Body of pancreas (tissue), 4 donors: Measurements from ENCODE around the gene GNAI2. TPM values are rescaled to one million over a fixed set of nuclear protein-coding genes. Genes with fewer than 3 reads are reported as not detected.

ENCODE experiments used
- ATAC-seq: fragments of 150-250 bp; one replicate; pipeline ENCODE4 v1.9.1; 2016
- DNase-seq, 4 donors: peaks; one replicate each; pipeline ENCODE4 v3.0.0-alpha.2; 2019
- H3K27ac ChIP-seq, 4 donors: fragments of 200-600 bp; sonication (generic); 1 replicate in 3 of 4; 2 replicates in 1 of 4; pipeline versions ENCODE4 v1.5.1 to v1.6.1; 2016 to 2019; ENCODE audit warnings: mild to moderate bottlenecking in 1 of 4, mixed read lengths in 1 of 4, moderate library complexity in 1 of 4
- H3K27me3 ChIP-seq, 2 donors: fragments of 200-600 bp; sonication (generic); one replicate each; pipeline ENCODE4 v1.6.0; 2016; ENCODE audit warnings: mild to moderate bottlenecking in 1 of 2
- H3K36me3 ChIP-seq, 2 donors: fragments of 200-600 bp; sonication (generic); replicated peaks in 1 of 2; 2 replicates each; pipeline ENCODE4 v1.5.1; 2016; ENCODE audit warnings: low read depth in 2 of 2; ENCODE audit not compliant: insufficient read depth in 1 of 2
- H3K4me1 ChIP-seq: fragments of 200-600 bp; sonication (generic); one replicate; pipeline ENCODE4 v1.6.0; 2016
- H3K4me3 ChIP-seq, 2 donors: fragments of 200-600 bp; sonication (generic); 1 replicate in 1 of 2; 2 replicates in 1 of 2; pipeline ENCODE4 v1.5.1; 2016 to 2019
- H3K9me3 ChIP-seq, 3 donors: fragments of 200-600 bp; sonication (generic); 1 replicate in 2 of 3; 2 replicates in 1 of 3; pipeline ENCODE4 v1.5.1; 2016
- CTCF ChIP-seq, 7 experiments: fragments of 450-650 bp in 4 of 7; fragments of 200-600 bp in 3 of 7; sonication (generic) in 3 of 7; IDR thresholded peaks; one replicate each; pipeline ENCODE4 v1.5.1; 2016 to 2019; ENCODE audit warnings: antibody characterized with exemption in 7 of 7
- POLR2A ChIP-seq, 3 donors: fragments of 450-650 bp; IDR thresholded peaks; one replicate each; pipeline ENCODE4 v1.6.1; 2016; ENCODE audit warnings: antibody characterized with exemption in 3 of 3, mild to moderate bottlenecking in 2 of 3
- WGBS, 2 donors: methylation state at CpG; one replicate each; pipeline ENCODE4 v1.1.5; 2017; 5-methylcytosine and 5-hydroxymethylcytosine counted together
- intact Hi-C: fragments of 100-400 bp; cut with DNase I; formaldehyde crosslinking; loops from one replicate; pipeline ENCODE4 v1.15.1; 2023
- microRNA-seq, 2 donors: library from miRNA; unstranded; fragments of <30 nt; microRNA quantifications; one replicate each; pipeline ENCODE4, GENCODE V29; 2016; ENCODE audit warnings: borderline number of aligned reads in 2 of 2, borderline replicate concordance in 2 of 2
- small RNA-seq: library from RNA; depleted of rRNA; stranded (forward); fragments of <200 nt; gene quantifications from one replicate; pipeline ENCODE3, GENCODE V24; 2016
- total RNA-seq, 2 donors: library from RNA; depleted of rRNA; stranded (reverse); fragments of >200 nt; gene quantifications; one replicate each; pipeline ENCODE4 v1.1.0, GENCODE V29; 2016

Gene GNAI2
- total RNA-seq, 2 donors from 2014 or later: 46.2 to 53.7 TPM

GRCh38 chr3:50300681-50301254 lies 64.8 kb downstream of the GNAI2 start:
- WGBS, 2 donors: 95 to 96% methylated on average over 4 to 6 of the region's 6 CpGs
- no peak for TF ChIP-seq CTCF (IDR thresholded peaks at IDR 0.05)
- TF ChIP-seq POLR2A (IDR thresholded peaks at IDR 0.05): no peak
- Histone ChIP-seq H3K27me3 (no peaks in the 10 kb centered on the region), H3K36me3 (no peaks in the 10 kb centered on the region), H3K27ac (peak overlapping the region; percentile 65 to 91 (median 85)), H3K4me3 (no peak overlapping the region), H3K4me1 (peaks cover 58% of the 10 kb centered on the region), H3K9me3 (no peaks in the 10 kb centered on the region)
- DNase-seq (no peak), ATAC-seq (no peak)
- intact Hi-C loops: no loop called here

DNA sequence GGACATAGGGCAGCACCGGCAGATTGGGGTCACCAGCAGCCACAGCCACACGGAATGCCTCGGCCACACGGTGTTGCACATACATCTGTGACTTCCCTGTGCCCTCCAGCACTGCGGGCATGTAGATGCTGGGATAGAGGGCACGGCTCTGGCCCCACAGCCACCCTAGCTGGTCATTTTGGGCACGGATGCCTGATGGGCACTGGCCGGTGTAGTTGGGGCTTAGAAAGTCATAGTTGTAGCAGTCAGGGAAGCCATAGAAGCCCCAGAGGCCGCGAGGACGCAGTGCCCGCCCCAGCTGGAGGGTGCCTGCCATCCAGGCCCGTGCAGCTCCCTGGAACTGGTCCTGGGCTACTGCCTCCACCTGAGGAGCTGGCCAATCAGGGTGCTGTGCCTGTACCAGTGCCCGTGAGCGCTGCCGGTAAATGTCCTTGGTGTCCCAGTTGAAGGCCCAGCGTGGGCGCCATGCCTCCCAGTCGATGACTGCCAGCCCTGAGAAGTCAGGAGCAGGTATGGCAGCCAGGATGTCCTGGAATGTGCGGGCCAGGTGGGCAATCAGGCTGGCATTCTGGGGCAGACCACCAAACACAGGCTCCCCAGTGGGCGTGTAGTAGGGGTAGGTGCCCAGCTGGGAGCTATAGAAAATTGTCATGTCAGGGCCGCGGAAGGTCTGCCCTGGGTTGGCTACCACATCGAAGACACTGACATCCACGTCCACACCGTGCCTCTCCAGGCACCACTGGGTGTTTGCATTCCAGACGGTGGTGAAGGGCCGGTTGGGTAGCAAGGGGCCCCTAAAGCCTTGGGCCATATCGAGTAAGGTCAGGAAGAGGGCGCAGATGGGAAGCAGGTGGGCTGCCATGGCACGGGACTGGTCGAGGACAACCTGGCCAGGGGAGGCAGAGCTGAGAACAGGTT lies 66.3 kb downstream of the GNAI2 start:
- Histone ChIP-seq H3K4me1 (peaks cover 55% of the 10 kb centered on the region), H3K27me3 (no peaks in the 10 kb centered on the region), H3K36me3 (no peaks in the 10 kb centered on the region), H3K9me3 (no peaks in the 10 kb centered on the region), H3K27ac (peak overlapping the region; percentile 55 to 88 (median 86)), H3K4me3 (no peak overlapping the region)
- ATAC-seq (no peak), DNase-seq (no peak)
- WGBS, 2 donors: 81 to 85% methylated on average over 4 to 32 of the region's 32 CpGs
- no peak for TF ChIP-seq POLR2A (IDR thresholded peaks at IDR 0.05)
- TF ChIP-seq CTCF (IDR thresholded peaks at IDR 0.05): no peak
- intact Hi-C loops: no loop called here

GRCh38 chr3:50303013-50303815 lies 67.2 kb downstream of the GNAI2 start, which contains the start of gene HYAL1:
Gene HYAL1, minus strand, starts transcription at chr3:50303574. Its CDS starts 618 bp downstream, at chr3:50302956.
- H3K4me3 ChIP-seq: no peak within 1 kb of the TSS
- intact Hi-C loops: no loop called here
- DNase-seq (peak; percentile 68 to 79 (median 76)), ATAC-seq (peak; percentile 16)
- no peaks in the 10 kb centered on the region for H3K36me3 ChIP-seq
- H3K27me3 ChIP-seq: no peaks in the 10 kb centered on the region
- no peaks in the 10 kb centered on the region for H3K9me3 ChIP-seq
- H3K4me1 ChIP-seq: peaks cover 46% of the 10 kb centered on the region
- 57 to 100% methylated on average over 1 to 14 of the region's 14 CpGs for WGBS, 2 donors
- H3K27ac ChIP-seq: peak within 1 kb of the TSS; percentile 55 to 88 (median 86)
- TF ChIP-seq CTCF (IDR thresholded peaks at IDR 0.05) (peak in 4 of 7 experiments; percentile 21 to 34 (median 27)), POLR2A (IDR thresholded peaks at IDR 0.05) (peak; percentile 23 to 77 (median 66))

- no peak overlapping the region for H3K27ac ChIP-seq
- TF ChIP-seq CTCF (IDR thresholded peaks at IDR 0.05): no peak
- no peak for TF ChIP-seq POLR2A (IDR thresholded peaks at IDR 0.05)
- peaks cover 44% of the 10 kb centered on the region for H3K4me1 ChIP-seq
- ATAC-seq (no peak), DNase-seq (no peak)
- no peaks in the 10 kb centered on the region for H3K27me3 ChIP-seq
- intact Hi-C loops: no loop called here
- H3K9me3 ChIP-seq: no peaks in the 10 kb centered on the region
- no peak overlapping the region for H3K4me3 ChIP-seq
- H3K36me3 ChIP-seq: no peaks in the 10 kb centered on the region
Observed at GRCh38 chr3:50304601-50305000, 68.6 kb downstream of the GNAI2 start.

Small RNA genes lying within 50 kb of the gene (microRNA-seq; reads per million reads assigned to microRNA genes)
- gene MIR5787: 0 reads per million in 2 donors

Small RNA genes lying within 50 kb of the gene (small RNA-seq; reads per million reads assigned to genes)
- gene MIR5787: not detected

Other genes with a start within 250 kb of the GNAI2 start
- 100 to 1,000 TPM; 139 to 308 TPM for gene RBM5, start 147.3 kb upstream of the GNAI2 start, total RNA-seq
- 10 to 100 TPM in 1 of 2 donors, 1 to 10 TPM in 1; 5.2 to 25.4 TPM for gene SEMA3F, start 80.9 kb upstream of the GNAI2 start, total RNA-seq
- not detected for gene GNAT1, start 44.6 kb upstream of the GNAI2 start, total RNA-seq
- 10 to 100 TPM in 1 of 2 donors, 1 to 10 TPM in 1; 4.6 to 48.0 TPM for gene SLC38A3, start 30.9 kb upstream of the GNAI2 start, total RNA-seq
- gene SEMA3B, start 32.9 kb downstream of the GNAI2 start, total RNA-seq: 100 to 1,000 TPM in 1 of 2 donors, 10 to 100 TPM in 1; 71.1 to 116 TPM
- not detected for gene LSMEM2, start 42.9 kb downstream of the GNAI2 start, total RNA-seq
- 100 to 1,000 TPM in 1 of 2 donors, 10 to 100 TPM in 1; 75.8 to 103 TPM for gene IFRD2, start 56.2 kb downstream of the GNAI2 start, total RNA-seq
- 1 to 10 TPM in 1 of 2 donors, under 1 TPM in 1; 0.99 to 2.3 TPM for gene HYAL3, start 63.2 kb downstream of the GNAI2 start, total RNA-seq
- gene NAA80, start 63.2 kb downstream of the GNAI2 start, total RNA-seq: 10 to 100 TPM in 1 of 2 donors, 1 to 10 TPM in 1; 4.4 to 11.2 TPM
- 10 to 100 TPM; 13.0 to 20.4 TPM for gene HYAL1, start 67.4 kb downstream of the GNAI2 start, total RNA-seq
- 10 to 100 TPM; 35.6 to 48.3 TPM for gene HYAL2, start 86.5 kb downstream of the GNAI2 start, total RNA-seq
- gene TUSC2, start 92.0 kb downstream of the GNAI2 start, total RNA-seq: 10 to 100 TPM; 12.9 to 31.6 TPM
- gene RASSF1, start 104.6 kb downstream of the GNAI2 start, total RNA-seq: 10 to 100 TPM; 26.7 to 30.0 TPM
- 1 to 10 TPM; 1.3 to 2.3 TPM for gene ZMYND10, start 109.5 kb downstream of the GNAI2 start, total RNA-seq
- gene NPRL2, start 114.6 kb downstream of the GNAI2 start, total RNA-seq: 10 to 100 TPM; 27.0 to 30.9 TPM
- 10 to 100 TPM; 11.4 to 29.0 TPM for gene CYB561D2, start 114.7 kb downstream of the GNAI2 start, total RNA-seq
- 10 to 100 TPM; 39.4 to 54.1 TPM for gene TMEM115, start 123.3 kb downstream of the GNAI2 start, total RNA-seq